Lower leg skin (tissue), 4 donors: ENCODE data around the gene GGT7. TPM values are rescaled to one million over a fixed set of nuclear protein-coding genes. Genes with fewer than 3 reads are reported as not detected.

Source experiments
- DNase-seq, 2 donors: peaks; one replicate each; pipeline ENCODE4 v3.0.0-alpha.2; 2019; ENCODE audit warnings: low spot score in 2 of 2
- H3K4me3 ChIP-seq: fragments of 200-600 bp; sonication (generic); 2 replicates; pipeline ENCODE4 v1.5.1; 2017; ENCODE audit warnings: mild to moderate bottlenecking, low read depth; ENCODE audit not compliant: poor library complexity, severe bottlenecking
- POLR2A ChIP-seq, 2 donors: fragments of 450-650 bp; IDR thresholded peaks; one replicate each; pipeline ENCODE4 v1.6.1; 2016 to 2017; ENCODE audit warnings: antibody characterized with exemption in 2 of 2, mild to moderate bottlenecking in 1 of 2, moderate library complexity in 1 of 2
- WGBS, 2 donors: methylation state at CpG; one replicate each; pipeline ENCODE4 v1.1.5; 2018; 5-methylcytosine and 5-hydroxymethylcytosine counted together
- intact Hi-C: fragments of 100-400 bp; cut with DNase I; formaldehyde crosslinking; loops from one replicate; pipeline ENCODE4 v1.15.0; 2023; ENCODE audit warnings: low total_unique reads
- total RNA-seq, 4 donors: library from RNA; depleted of rRNA; stranded (reverse); fragments of >200 nt; gene quantifications; one replicate each; pipeline ENCODE4 v1.1.0, GENCODE V29; 2016
- TF ChIP-seq, protein P1 (sequence below), 3 donors: fragments of 450-650 bp; IDR thresholded peaks; one replicate each; pipeline ENCODE4 v1.5.1; 2016; ENCODE audit warnings: antibody characterized with exemption in 3 of 3, mild to moderate bottlenecking in 3 of 3, moderate library complexity in 2 of 3

GGT7 gene
- total RNA-seq, 4 donors from 2014 or later: 8.6 to 12.9 (median 9.6) TPM

DNA sequence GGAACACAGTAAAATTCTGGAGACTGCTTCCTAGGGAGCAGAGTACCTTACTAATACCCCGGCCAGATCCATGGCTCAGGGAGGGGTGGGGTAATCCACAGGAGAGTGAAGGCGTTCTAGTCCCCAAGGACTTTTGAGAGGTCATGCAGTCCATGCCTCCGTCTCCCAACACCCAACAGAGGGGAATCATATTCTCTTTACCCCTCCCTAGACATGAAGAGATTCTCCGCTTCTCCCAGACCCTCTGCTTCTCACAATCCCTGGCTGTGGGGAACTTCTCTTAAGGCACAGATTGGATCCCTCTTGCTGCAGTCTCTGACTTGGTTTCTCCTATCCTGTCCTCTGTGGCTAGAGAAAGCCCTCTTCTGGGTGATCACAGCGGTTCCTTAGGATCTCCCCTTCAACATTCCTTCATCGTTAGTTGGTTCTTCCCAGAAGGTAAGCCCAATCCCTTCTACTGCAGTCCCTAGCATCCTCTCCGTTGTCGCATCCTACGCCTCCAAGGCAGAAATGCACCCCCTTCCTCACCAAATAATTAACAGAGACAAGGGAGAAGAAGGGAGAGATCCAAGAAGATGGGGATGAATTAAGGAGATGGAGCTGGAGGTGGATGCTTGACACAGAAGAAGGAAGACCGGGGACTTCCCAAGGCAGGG, 562 bp downstream of the GGT7 start:
- WGBS, 2 donors: 39 to 48% methylated on average over 10 of the region's 10 CpGs
- intact Hi-C loops: no loop called here
- no peak for DNase-seq
- TF ChIP-seq POLR2A (IDR thresholded peaks at IDR 0.05): no peak
- TF ChIP-seq, protein P1, sequence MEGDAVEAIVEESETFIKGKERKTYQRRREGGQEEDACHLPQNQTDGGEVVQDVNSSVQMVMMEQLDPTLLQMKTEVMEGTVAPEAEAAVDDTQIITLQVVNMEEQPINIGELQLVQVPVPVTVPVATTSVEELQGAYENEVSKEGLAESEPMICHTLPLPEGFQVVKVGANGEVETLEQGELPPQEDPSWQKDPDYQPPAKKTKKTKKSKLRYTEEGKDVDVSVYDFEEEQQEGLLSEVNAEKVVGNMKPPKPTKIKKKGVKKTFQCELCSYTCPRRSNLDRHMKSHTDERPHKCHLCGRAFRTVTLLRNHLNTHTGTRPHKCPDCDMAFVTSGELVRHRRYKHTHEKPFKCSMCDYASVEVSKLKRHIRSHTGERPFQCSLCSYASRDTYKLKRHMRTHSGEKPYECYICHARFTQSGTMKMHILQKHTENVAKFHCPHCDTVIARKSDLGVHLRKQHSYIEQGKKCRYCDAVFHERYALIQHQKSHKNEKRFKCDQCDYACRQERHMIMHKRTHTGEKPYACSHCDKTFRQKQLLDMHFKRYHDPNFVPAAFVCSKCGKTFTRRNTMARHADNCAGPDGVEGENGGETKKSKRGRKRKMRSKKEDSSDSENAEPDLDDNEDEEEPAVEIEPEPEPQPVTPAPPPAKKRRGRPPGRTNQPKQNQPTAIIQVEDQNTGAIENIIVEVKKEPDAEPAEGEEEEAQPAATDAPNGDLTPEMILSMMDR (IDR thresholded peaks at IDR 0.05): no peak
- H3K4me3 ChIP-seq: peak overlapping the region; percentile 38

DNA sequence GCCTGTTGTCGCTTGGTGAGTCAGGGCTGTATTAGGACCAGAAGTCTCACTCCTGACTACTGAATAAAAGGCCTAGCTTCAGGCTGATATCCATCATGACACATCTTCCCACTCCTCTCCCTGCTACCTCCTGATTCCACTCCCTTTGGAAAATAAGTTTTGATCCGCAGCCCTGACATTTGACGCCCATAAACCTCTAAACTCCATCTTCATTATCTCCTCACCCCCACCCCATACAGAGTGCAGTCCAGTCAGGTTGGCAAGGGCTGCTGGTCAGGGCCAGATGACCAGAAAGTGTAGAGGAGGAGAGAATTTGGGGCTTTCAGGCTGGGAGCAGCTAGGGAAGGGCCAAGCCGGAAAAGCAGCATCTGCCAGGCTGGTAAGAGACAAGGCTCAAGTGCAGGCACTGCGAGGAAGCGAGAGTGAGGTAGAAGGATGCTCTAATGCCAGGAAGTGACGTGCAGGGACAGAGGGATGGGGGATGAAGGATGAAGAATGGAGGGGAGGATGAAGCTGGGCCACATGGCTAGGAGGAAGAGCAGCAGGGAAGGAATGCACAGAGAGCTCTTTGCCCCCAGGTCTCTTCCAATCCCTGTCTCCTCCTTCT, 1.2 kb downstream of the GGT7 start:
- WGBS, 2 donors: 94% methylated on average over 7 of the region's 7 CpGs
- intact Hi-C loops: no loop called here
- no peak overlapping the region for H3K4me3 ChIP-seq
- no peak for DNase-seq
- TF ChIP-seq POLR2A (IDR thresholded peaks at IDR 0.05): no peak
- TF ChIP-seq, protein P1 (IDR thresholded peaks at IDR 0.05): peak in 1 of 3 donors; percentile 8

DNA sequence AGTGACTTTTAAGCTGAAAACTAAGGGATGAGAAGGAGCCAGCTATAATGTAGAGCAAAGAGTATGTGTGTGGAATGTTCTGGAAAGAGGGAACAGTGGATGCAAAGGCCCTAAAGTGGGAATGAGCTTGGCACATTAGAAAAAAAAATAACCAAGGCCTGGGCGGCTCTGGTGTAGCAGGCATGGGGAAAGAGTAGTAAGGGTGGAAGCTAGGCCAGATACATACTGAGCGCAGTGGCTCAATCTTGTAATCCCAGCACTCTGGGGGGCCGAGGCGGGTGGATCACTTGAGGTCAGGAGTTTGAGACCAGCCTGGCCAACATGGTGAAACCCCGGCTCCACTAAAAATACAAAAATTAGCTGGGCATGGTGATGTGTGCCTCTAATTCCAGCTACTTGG, 8.4 kb downstream of the GGT7 start:
- WGBS, 2 donors: 95 to 96% methylated on average over 5 of the region's 5 CpGs
- intact Hi-C loops: no loop called here

DNA sequence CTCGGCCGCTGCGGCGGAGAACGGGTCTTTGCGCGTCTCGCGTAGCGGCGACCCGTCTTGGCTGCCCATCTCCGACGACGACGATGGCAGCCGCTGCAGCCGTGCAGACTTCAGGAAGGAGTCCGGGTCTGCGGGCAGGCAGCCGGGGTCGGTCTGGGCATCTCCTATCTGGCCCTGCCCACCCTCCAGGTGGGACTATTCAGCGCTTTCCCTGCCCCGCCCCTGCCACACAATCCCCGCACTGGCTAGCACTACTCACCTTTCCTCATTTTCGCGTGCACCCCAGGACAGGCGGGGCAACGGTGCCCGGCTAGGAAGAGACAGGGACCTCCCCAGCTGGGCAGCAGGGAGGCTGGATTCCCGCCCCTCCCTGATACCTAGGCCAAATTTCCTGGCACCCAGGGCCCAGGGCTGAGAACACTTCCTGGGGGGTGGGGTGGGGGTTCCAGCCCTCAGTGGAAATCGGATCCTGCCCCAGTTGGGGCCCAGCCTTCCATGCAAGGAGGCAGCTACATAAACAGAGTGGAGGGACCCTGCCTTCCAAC, 9.2 kb downstream of the GGT7 start:
- TF ChIP-seq POLR2A (IDR thresholded peaks at IDR 0.05): no peak
- TF ChIP-seq, protein P1 (IDR thresholded peaks at IDR 0.05): no peak
- intact Hi-C loops: no loop called here
- DNase-seq: no peak
- 82 to 86% methylated on average over 32 of the region's 32 CpGs for WGBS, 2 donors
- no peak overlapping the region for H3K4me3 ChIP-seq

More for the DNA sequence above, 8.4 kb downstream of the GGT7 start:
- no peak for DNase-seq
- TF ChIP-seq, protein P1 (IDR thresholded peaks at IDR 0.05): no peak
- TF ChIP-seq POLR2A (IDR thresholded peaks at IDR 0.05): no peak
- H3K4me3 ChIP-seq: no peak overlapping the region

DNA sequence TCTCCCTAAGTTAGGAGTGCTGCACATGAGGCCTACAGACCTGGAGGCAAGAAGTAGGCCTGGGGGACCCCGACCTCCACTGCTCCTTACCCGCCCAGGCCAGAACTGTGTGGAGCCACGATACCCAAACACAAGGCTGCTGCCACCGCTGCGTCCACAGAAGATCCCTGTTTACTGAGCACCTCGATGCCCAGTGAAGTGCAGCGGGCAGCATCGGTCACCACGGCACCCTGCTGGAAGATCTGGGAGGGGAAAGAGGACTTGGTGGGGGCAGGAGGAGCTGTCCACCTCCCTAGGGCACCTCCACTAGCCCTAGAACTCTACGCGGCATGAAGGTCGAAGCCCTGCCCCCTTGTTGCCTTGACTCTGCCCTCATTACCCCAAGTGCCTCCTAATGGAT, 9.9 kb downstream of the GGT7 start:
- H3K4me3 ChIP-seq: no peak overlapping the region
- TF ChIP-seq, protein P1 (IDR thresholded peaks at IDR 0.05): no peak
- TF ChIP-seq POLR2A (IDR thresholded peaks at IDR 0.05): no peak
- no peak for DNase-seq
- intact Hi-C loops: no loop called here
- 91 to 93% methylated on average over 12 of the region's 12 CpGs for WGBS, 2 donors
